Psoas muscle (tissue), 8 donors: Measurements from ENCODE around the gene CSF3R. TPM values are rescaled to one million over a fixed set of nuclear protein-coding genes. Genes with fewer than 3 reads are reported as not detected.
"Not testable (repeated sequence)": the region's sequence is repeated elsewhere in the genome, so short reads cannot be mapped to it uniquely, and the experiment has no call there.

Experiments used
- ATAC-seq, 4 donors: fragments of 200-7000 bp; cut with Tn5 transposase; one replicate each; pipeline ENCODE4 v1.9.1; 2020; ENCODE audit warnings: moderate library complexity in 3 of 4, mild to moderate bottlenecking in 2 of 4
- DNase-seq, 2 donors: peaks; one replicate each; pipeline ENCODE4 v3.0.0-alpha.2; 2020
- H3K27ac ChIP-seq: fragments of 200-600 bp; one replicate; pipeline ENCODE4 v1.8.0; 2022
- H3K27me3 ChIP-seq, 3 donors: fragments of 200-600 bp in 1 of 3; one replicate each; pipeline versions ENCODE4 v1.6.1 to v1.8.0; 2013 to 2022; ENCODE audit warnings: low read length in 2 of 3, mild to moderate bottlenecking in 2 of 3, moderate library complexity in 1 of 3; ENCODE audit not compliant: insufficient read depth in 3 of 3
- H3K36me3 ChIP-seq, 2 donors: fragments of 200-600 bp in 1 of 2; one replicate each; pipeline versions ENCODE4 v1.6.1 to v1.8.0; 2013 to 2022; ENCODE audit warnings: low read depth in 1 of 2, mild to moderate bottlenecking in 1 of 2, moderate library complexity in 1 of 2; ENCODE audit not compliant: insufficient read depth in 1 of 2
- H3K4me1 ChIP-seq: fragments of 200-600 bp; one replicate; pipeline ENCODE4 v1.8.0; 2022
- H3K4me3 ChIP-seq: fragments of 200-600 bp; one replicate; pipeline ENCODE4 v1.8.0; 2022; ENCODE audit warnings: mild to moderate bottlenecking
- H3K9me3 ChIP-seq: fragments of 200-600 bp; one replicate; pipeline ENCODE4 v1.8.0; 2022
- WGBS, 3 donors: extraction: QIAGEN DNeasy Blood & Tissue Kit; methylation state at CpG; one replicate each; pipeline versions ENCODE4 v1.1.6 to v1.1.7; 2013; 5-methylcytosine and 5-hydroxymethylcytosine counted together
- intact Hi-C, 2 donors: fragments of 100-400 bp; cut with DNase I; formaldehyde crosslinking; loops; one replicate each; pipeline versions ENCODE4 v1.11.0 to v1.14.2; 2022
- polyA plus RNA-seq, 3 donors: library from polyadenylated mRNA; stranded (reverse); fragments of 200-250 nt; gene quantifications; one replicate each; pipeline ENCODE4 v1.2.3, GENCODE V29; 2013
- total RNA-seq, 4 donors: library from RNA; stranded (reverse); fragmentation: NEBNext Ultra II Directional in 2 of 4; extraction: Animal tissue kit (Norgen Biotek cat#: 25700) in 2 of 4; gene quantifications; one replicate each; pipeline versions ENCODE4 v1.2.1 to v1.2.4, GENCODE V29; 2021 to 2023
- TF ChIP-seq, protein P1 (sequence below): fragments of 200-600 bp; IDR thresholded peaks from one replicate; pipeline ENCODE4 v1.8.0; 2022; ENCODE audit warnings: antibody characterized with exemption
- donor health status: healthy with polysubstance abuse.
- donor health status: DM: no; HTN: no; CAD: no; lungs with moderate emphysema.
- donor health status: Bipolar disorder and iron deficiency.
- donor health status: healthy.
- donor health status: DM: yes; HTN: yes; CAD: no.
- donor health status: DM: no; HTN: no; CAD: no.
- donor health status: DM: no; HTN: no; CAD: no.
- donor health status: DM: yes; HTN: yes; CAD: no.

The CSF3R gene
- total and polyA plus RNA-seq, 7 donors = 0.52 to 6.5 (median 1.9) TPM

DNA sequence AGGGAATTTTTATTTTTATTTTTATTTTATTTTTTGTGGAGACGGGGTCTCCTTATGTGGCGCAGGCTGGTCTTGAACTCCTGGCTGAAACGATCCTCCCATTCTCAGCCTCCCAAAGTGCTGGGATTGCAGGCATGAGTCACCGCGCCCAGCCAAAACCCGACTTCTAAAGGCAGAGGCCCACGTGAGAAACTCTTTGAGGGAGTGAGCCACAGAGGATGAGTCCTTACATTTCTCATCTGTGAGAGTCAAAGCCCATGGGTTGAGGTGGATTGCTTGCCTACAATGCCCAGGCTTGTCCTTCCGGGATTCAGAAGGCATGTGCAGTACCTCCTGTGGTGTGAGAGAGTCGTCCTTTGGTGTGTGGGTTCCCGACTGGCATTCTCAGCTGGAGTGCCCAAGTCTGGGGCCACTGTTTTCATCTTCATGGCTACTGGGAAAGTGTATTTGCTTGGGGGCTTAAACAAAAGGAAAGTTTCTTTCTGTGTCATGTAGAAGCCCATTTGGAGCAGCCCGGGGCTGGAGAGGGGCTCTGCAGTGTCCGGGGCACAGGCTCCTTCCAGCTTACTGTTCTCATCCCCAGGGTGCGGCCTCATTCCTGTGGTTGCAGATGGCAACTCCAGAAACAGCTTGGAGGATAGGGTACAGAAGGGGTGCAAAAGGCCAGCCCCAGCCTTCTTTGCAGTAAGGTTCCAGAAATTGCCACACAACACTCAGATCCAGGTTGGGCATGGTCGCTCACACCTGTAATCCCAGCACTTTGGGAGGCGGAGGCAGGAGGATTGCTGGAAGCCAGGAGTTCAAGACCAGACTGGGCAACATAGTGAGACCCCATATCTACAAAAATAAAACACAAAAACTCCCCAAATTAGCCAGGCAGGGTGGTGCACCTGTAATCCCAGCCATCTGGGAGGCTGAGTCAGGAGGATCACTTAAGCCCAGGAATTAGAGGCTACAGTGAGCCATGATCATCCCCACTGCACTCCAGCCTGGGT, 29.4 kb upstream of the CSF3R start:
- DNase-seq (no peak), ATAC-seq (no peak)
- H3K4me1 ChIP-seq = no peaks in the 10 kb centered on the region
- H3K27ac ChIP-seq = no peak overlapping the region
- peaks cover 0 to 19% (median 4%) of the 10 kb centered on the region in 3 donors for H3K27me3 ChIP-seq
- H3K9me3 ChIP-seq = no peaks in the 10 kb centered on the region
- no peaks in the 10 kb centered on the region for H3K36me3 ChIP-seq
- no peak overlapping the region for H3K4me3 ChIP-seq
- TF ChIP-seq, protein P1, sequence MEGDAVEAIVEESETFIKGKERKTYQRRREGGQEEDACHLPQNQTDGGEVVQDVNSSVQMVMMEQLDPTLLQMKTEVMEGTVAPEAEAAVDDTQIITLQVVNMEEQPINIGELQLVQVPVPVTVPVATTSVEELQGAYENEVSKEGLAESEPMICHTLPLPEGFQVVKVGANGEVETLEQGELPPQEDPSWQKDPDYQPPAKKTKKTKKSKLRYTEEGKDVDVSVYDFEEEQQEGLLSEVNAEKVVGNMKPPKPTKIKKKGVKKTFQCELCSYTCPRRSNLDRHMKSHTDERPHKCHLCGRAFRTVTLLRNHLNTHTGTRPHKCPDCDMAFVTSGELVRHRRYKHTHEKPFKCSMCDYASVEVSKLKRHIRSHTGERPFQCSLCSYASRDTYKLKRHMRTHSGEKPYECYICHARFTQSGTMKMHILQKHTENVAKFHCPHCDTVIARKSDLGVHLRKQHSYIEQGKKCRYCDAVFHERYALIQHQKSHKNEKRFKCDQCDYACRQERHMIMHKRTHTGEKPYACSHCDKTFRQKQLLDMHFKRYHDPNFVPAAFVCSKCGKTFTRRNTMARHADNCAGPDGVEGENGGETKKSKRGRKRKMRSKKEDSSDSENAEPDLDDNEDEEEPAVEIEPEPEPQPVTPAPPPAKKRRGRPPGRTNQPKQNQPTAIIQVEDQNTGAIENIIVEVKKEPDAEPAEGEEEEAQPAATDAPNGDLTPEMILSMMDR = no peak
- intact Hi-C loops = no loop called here
- 66 to 71% (median 69%) methylated on average over 15 of the region's 15 CpGs for WGBS, 3 donors

DNA sequence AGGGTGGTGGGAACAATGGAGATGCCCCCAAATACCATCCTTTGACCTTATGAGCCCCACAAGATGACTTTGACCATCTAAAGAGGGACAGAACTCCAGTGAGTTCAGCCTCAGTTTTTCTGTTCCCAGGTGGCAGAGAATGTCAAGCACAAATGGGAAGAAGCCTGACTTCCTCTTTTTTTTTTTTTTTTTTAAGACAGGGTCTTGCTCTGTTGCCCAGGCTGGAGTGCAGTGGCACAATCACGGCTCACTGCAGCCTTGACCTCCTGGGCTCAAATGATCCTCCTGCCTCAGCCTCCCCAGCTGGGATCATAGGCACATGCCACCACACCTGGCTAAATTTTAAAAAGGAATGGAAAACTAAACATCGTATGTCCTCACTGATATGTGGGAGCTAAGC, 28.5 kb upstream of the CSF3R start:
- ATAC-seq, H3K36me3 ChIP-seq, H3K4me1 ChIP-seq, H3K4me3 ChIP-seq, intact Hi-C loops, H3K9me3 ChIP-seq, H3K27ac ChIP-seq, DNase-seq: not testable (repeated sequence)
- H3K27me3 ChIP-seq = peaks cover 0 to 28% (median 4%) of the 10 kb centered on the region in 3 donors
- 69 to 83% (median 71%) methylated on average over 2 of the region's 2 CpGs for WGBS, 3 donors

DNA sequence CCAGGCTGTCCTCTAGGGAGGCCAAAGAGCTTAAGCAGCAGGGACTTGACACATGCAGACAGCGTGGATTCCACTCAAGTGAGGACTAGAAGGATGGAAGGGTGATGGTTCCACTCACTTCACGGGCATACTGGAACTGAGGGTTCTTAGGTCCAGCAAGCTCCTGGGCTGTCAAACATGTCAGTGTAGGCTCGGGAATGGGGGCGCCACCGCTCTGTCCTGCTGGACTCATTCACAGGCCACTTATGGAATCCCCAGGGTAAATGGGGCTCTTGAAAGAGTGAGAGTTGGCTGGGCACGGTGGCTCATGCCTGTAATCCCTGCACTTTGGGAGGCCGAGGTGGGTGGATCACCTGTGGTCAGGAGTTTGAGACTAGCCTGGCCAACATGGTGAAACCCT, 27.7 kb upstream of the CSF3R start:
- Histone ChIP-seq H3K4me3 (no peak overlapping the region), H3K27me3 (peaks cover 0 to 36% (median 4%) of the 10 kb centered on the region in 3 donors), H3K4me1 (no peaks in the 10 kb centered on the region), H3K36me3 (no peaks in the 10 kb centered on the region), H3K9me3 (no peaks in the 10 kb centered on the region), H3K27ac (no peak overlapping the region)
- TF ChIP-seq, protein P1 = no peak
- intact Hi-C loops = no loop called here
- DNase-seq (no peak), ATAC-seq (no peak)
- 71 to 79% (median 76%) methylated on average over 7 of the region's 7 CpGs for WGBS, 3 donors

DNA sequence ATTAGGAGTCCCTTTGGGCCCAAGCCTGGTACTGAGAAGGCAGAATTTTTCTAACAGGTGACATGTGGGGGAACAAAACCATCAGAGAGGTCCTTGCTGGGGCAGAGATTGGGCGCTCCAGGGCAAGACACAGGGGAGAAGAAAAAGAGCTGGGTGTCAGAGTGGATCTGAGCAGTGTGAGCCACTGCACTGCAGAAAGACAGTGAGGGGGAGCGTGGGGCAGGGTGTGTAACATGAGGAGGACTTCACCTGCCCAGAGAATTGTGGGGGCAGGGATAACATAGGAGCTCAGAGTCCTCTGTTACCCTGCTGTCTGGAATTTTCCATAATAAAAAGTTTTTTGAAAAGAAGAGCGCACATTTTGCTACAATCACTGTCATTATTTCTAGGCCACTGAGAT, 25.5 kb upstream of the CSF3R start:
- 59 to 81% (median 69%) methylated on average over 3 of the region's 3 CpGs for WGBS, 3 donors
- Histone ChIP-seq H3K27me3 (peaks cover 3 to 46% (median 4%) of the 10 kb centered on the region in 3 donors), H3K27ac (no peak overlapping the region), H3K9me3 (no peaks in the 10 kb centered on the region), H3K4me3 (no peak overlapping the region), H3K36me3 (no peaks in the 10 kb centered on the region), H3K4me1 (no peaks in the 10 kb centered on the region)
- intact Hi-C loops = no loop called here
- DNase-seq = no peak
- TF ChIP-seq, protein P1 = no peak
- ATAC-seq = no peak

DNA sequence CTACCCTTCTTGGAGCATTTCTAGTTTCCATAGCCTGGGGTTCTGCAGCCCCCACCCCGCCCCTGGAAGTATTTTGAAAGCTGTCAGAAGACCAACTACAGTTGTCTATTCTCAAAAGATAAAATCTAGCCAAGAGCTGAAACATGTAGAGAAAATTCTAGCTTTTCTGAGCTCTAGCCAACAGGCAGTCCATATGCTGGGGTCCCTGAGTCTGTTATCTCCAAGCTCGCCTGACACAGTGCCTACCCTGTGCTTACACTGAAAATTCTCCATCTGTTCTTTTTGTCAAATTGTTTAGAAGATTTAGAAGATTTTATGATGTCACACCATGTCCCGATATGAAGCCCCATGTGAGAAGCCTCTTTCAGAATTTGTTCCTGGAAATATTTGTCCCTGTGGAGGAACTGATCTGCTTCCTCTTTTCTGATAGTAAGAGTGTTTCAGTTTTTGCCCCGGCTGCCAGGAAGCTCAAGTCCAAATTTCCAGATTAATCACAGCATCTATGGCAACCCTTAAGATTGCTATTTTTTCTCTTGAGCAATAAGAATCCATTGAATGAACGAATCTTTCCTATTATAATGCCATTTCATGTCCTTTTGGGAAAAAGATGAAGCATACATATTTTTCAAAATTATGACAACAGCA, 23.7 kb upstream of the CSF3R start:
- no peak for DNase-seq
- H3K9me3 ChIP-seq = no peaks in the 10 kb centered on the region
- no peak overlapping the region for H3K27ac ChIP-seq
- intact Hi-C loops = no loop called here
- no peak for ATAC-seq
- no peaks in the 10 kb centered on the region for H3K36me3 ChIP-seq
- TF ChIP-seq, protein P1 = no peak
- H3K4me3 ChIP-seq = no peak overlapping the region
- WGBS, 3 donors = 53 to 62% (median 57%) methylated on average over 5 of the region's 5 CpGs
- peaks cover 3 to 44% (median 4%) of the 10 kb centered on the region in 3 donors for H3K27me3 ChIP-seq
- H3K4me1 ChIP-seq = no peaks in the 10 kb centered on the region
